ENCODE measurements around the gene PTPN18.

The PTPN18 gene

DNA sequence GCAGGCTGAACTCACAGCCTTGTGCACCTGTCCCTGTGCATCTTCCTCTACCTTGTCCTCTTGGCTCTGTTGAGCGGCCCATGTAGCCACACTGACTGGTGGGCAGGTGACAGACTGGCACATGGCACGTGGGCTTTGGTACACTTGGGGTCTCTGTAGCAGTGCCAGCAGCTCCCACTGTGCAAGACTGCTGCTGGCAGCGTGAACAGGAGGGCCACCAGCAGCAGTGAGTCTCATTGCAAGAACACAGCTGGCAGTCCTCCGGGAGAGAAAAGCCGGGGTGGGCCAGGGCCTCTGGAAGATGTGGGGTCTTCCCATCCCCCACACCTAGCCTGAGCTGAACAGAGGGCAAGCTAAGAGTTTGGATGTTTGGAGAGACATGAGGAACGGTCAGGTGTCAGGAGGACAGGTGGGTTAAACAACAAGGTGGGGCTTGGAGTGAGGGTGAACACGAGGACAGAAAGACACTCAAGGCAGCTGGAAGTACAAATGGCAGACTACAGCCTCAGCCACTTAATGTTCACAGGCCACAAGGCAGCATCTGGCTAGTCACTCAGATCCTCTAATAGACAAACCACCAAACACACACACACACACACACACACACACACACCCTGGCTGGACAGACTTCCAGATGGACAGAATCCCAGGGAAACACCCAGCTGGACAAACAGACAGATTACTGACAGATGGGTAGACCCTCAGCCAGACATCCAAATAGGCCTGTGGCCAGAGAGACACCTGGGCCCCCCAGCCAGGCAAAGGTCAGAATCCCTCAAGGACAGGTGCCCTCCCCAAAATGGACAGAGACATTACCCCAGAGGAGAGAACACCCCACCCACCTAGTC is 2.3 kb upstream of the PTPN18 start:
- H3K4me2 ChIP-seq (ENCODE audit: low read depth, low read length, poor library complexity, severe bottlenecking): no peak overlapping the region
- no peaks in the 10 kb centered on the region for H3F3A ChIP-seq (ENCODE audit: low read depth)

DNA sequence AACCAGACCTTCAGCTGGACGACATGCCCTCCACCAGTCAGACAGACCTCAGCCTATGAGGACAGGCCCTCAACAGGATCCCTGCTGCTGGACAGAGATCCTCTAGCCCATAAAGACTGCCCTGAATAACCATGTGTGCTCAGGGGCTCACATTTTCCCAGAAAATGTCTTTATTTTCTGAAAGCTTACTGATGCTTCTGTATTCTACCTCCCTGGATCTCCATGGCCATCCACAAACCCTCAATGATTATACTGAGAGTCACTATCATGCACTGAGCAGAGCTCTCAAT is 1.8 kb upstream of the PTPN18 start:
- H3K79me2 ChIP-seq (ENCODE audit: insufficient read depth, low read length): no peaks in the 10 kb centered on the region
- no peak overlapping the region for H3K4me2 ChIP-seq (ENCODE audit: low read depth, low read length, poor library complexity, severe bottlenecking)
- no peaks in the 10 kb centered on the region for H3K36me3 ChIP-seq (ENCODE audit: insufficient read depth, low read length)
- no peaks in the 10 kb centered on the region for H4K20me1 ChIP-seq (ENCODE audit: insufficient read depth, low read length, poor library complexity, severe bottlenecking)
- H2AFZ ChIP-seq (ENCODE audit: low read length): no peak overlapping the region
- no peaks in the 10 kb centered on the region for H3K4me1 ChIP-seq (ENCODE audit: insufficient read depth, low read length, poor library complexity, severe bottlenecking)
- no peak overlapping the region for H3K9ac ChIP-seq (ENCODE audit: low read depth, low read length, poor library complexity, severe bottlenecking)
- TF ChIP-seq, protein P1, sequence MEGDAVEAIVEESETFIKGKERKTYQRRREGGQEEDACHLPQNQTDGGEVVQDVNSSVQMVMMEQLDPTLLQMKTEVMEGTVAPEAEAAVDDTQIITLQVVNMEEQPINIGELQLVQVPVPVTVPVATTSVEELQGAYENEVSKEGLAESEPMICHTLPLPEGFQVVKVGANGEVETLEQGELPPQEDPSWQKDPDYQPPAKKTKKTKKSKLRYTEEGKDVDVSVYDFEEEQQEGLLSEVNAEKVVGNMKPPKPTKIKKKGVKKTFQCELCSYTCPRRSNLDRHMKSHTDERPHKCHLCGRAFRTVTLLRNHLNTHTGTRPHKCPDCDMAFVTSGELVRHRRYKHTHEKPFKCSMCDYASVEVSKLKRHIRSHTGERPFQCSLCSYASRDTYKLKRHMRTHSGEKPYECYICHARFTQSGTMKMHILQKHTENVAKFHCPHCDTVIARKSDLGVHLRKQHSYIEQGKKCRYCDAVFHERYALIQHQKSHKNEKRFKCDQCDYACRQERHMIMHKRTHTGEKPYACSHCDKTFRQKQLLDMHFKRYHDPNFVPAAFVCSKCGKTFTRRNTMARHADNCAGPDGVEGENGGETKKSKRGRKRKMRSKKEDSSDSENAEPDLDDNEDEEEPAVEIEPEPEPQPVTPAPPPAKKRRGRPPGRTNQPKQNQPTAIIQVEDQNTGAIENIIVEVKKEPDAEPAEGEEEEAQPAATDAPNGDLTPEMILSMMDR (conservative IDR thresholded peaks at IDR 0.05; ENCODE audit: low read length): no peak
- no peak for TF ChIP-seq EZH2phosphoT487 (IDR thresholded peaks at IDR 0.05; ENCODE audit: borderline replicate concordance)
- H3K9me2 ChIP-seq (replicated peaks; ENCODE audit: low read depth, low read length): no peaks in the 10 kb centered on the region
- no peak overlapping the region for H3K4me3 ChIP-seq (ENCODE audit: low read length, poor library complexity, severe bottlenecking)
- no peaks in the 10 kb centered on the region for H3K27me3 ChIP-seq (ENCODE audit: insufficient read depth, low read length, poor library complexity, severe bottlenecking)
- H3K9me3 ChIP-seq (ENCODE audit: insufficient read depth, low read depth, low read length): no peaks in the 10 kb centered on the region
- no peaks in the 10 kb centered on the region for H3F3A ChIP-seq (ENCODE audit: low read depth)

More for the DNA sequence above, 2.3 kb upstream of the PTPN18 start:
- TF ChIP-seq EZH2phosphoT487 (IDR thresholded peaks at IDR 0.05; ENCODE audit: borderline replicate concordance): no peak
- TF ChIP-seq, protein P1 (conservative IDR thresholded peaks at IDR 0.05; ENCODE audit: low read length): no peak
- Histone ChIP-seq H2AFZ (ENCODE audit: low read length) (no peak overlapping the region), H3K9me3 (ENCODE audit: insufficient read depth, low read depth, low read length) (no peaks in the 10 kb centered on the region), H3K4me3 (ENCODE audit: low read length, poor library complexity, severe bottlenecking) (no peak overlapping the region), H3K79me2 (ENCODE audit: insufficient read depth, low read length) (no peaks in the 10 kb centered on the region), H3K36me3 (ENCODE audit: insufficient read depth, low read length) (no peaks in the 10 kb centered on the region), H3K9me2 (replicated peaks; ENCODE audit: low read depth, low read length) (no peaks in the 10 kb centered on the region), H3K4me1 (ENCODE audit: insufficient read depth, low read length, poor library complexity, severe bottlenecking) (no peaks in the 10 kb centered on the region), H3K27me3 (ENCODE audit: insufficient read depth, low read length, poor library complexity, severe bottlenecking) (no peaks in the 10 kb centered on the region), H3K9ac (ENCODE audit: low read depth, low read length, poor library complexity, severe bottlenecking) (no peak overlapping the region), H4K20me1 (ENCODE audit: insufficient read depth, low read length, poor library complexity, severe bottlenecking) (no peaks in the 10 kb centered on the region)

DNA sequence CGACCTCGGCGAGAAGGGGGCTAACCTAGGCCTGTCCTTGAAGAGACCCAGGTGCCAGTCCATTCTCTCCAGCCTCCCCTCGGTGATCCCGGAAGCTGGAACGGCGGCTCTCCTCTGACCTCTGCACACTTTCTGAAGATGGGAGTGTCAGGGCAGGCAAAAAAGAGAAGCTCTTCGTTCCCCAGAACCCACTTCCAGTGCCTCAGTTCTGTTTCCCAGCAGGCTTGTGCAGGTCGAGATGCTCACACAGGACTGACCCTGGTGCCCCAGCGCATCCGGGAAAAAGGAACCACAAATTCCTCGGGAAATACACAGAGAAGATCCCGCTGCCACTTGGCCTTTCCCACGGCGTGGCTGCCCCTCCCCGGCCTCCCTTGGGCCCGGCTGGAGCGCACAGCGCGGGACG is 681 bp upstream of the PTPN18 start:
- Histone ChIP-seq H3K36me3 (ENCODE audit: insufficient read depth, low read length) (no peaks in the 10 kb centered on the region), H4K20me1 (ENCODE audit: insufficient read depth, low read length, poor library complexity, severe bottlenecking) (no peaks in the 10 kb centered on the region), H3K27me3 (ENCODE audit: insufficient read depth, low read length, poor library complexity, severe bottlenecking) (no peaks in the 10 kb centered on the region), H3K4me1 (ENCODE audit: insufficient read depth, low read length, poor library complexity, severe bottlenecking) (no peaks in the 10 kb centered on the region), H3K79me2 (ENCODE audit: insufficient read depth, low read length) (no peaks in the 10 kb centered on the region), H3K9me3 (ENCODE audit: insufficient read depth, low read depth, low read length) (no peaks in the 10 kb centered on the region), H3F3A (ENCODE audit: low read depth) (no peaks in the 10 kb centered on the region), H3K9me2 (replicated peaks; ENCODE audit: low read depth, low read length) (no peaks in the 10 kb centered on the region), H3K4me2 (ENCODE audit: low read depth, low read length, poor library complexity, severe bottlenecking) (no peak overlapping the region), H3K9ac (ENCODE audit: low read depth, low read length, poor library complexity, severe bottlenecking) (no peak overlapping the region), H3K4me3 (ENCODE audit: low read length, poor library complexity, severe bottlenecking) (no peak overlapping the region), H2AFZ (ENCODE audit: low read length) (no peak overlapping the region)
- TF ChIP-seq, protein P1 (conservative IDR thresholded peaks at IDR 0.05; ENCODE audit: low read length): no peak
- no peak for TF ChIP-seq EZH2phosphoT487 (IDR thresholded peaks at IDR 0.05; ENCODE audit: borderline replicate concordance)
